ENCODE data around the gene ACSM2A.

GRCh38 chr16:20504418-20504817, 53.1 kb downstream of the ACSM2A start:
- TF ChIP-seq CTCF (conservative IDR thresholded peaks at IDR 0.05; ENCODE audit: low read depth, low read length) (no peak), EZH2 (IDR thresholded peaks at IDR 0.05; ENCODE audit: low read length, unreplicated experiment) (no peak)
